ENCODE results near the gene PAIP1.

GRCh38 chr5:43560128-43560527 lies 3.3 kb upstream of the PAIP1 start:
- TF ChIP-seq POLR2A (IDR thresholded peaks at IDR 0.05) (no peak), CTCF (IDR thresholded peaks at IDR 0.05) (no peak)

All from tibial nerve (tissue), 3 donors.